K562 (cell line): ENCODE data around the gene SEMA6B. TPM values are rescaled to one million over a fixed set of nuclear protein-coding genes. Genes with fewer than 3 reads are reported as not detected.

Source experiments
- ADNP ChIP-seq: fragments of 200-800 bp; sonication (Bioruptor generic); IDR thresholded peaks from 2 replicates; pipeline ENCODE4 v1.6.1; 2016; ENCODE audit warnings: missing genetic modification characterization, missing compliant biosample characterization
- ARNT ChIP-seq, 2 experiments: fragments of 450-650 bp; IDR thresholded peaks; 2 replicates each; pipeline ENCODE4 v1.6.1; 2016; ENCODE audit warnings: mild to moderate bottlenecking in 1 of 2
- DDX20 ChIP-seq: fragments of 450-650 bp; IDR thresholded peaks from 2 replicates; pipeline ENCODE4 v1.6.1; 2016; ENCODE audit warnings: missing genetic modification characterization, low read depth, mild to moderate bottlenecking, missing compliant biosample characterization, moderate library complexity
- ESRRA ChIP-seq: fragments of 450-650 bp; IDR thresholded peaks from 2 replicates; pipeline ENCODE4 v1.6.1; 2014; ENCODE audit warnings: low read depth, mild to moderate bottlenecking, moderate library complexity, borderline replicate concordance
- FOSL1 ChIP-seq: fragments of 200-800 bp; sonication (Bioruptor generic); conservative IDR thresholded peaks from 2 replicates; pipeline ENCODE4 v1.6.1; 2016; ENCODE audit warnings: missing genetic modification characterization, missing compliant biosample characterization
- MEF2D ChIP-seq: conservative IDR thresholded peaks from 2 replicates; pipeline ENCODE4 v1.6.1; 2016; ENCODE audit warnings: low read depth, missing genetic modification characterization, missing compliant biosample characterization
- PHF21A ChIP-seq: fragments of 450-650 bp; IDR thresholded peaks from 2 replicates; pipeline ENCODE4 v1.6.1; 2017; ENCODE audit warnings: low read depth, borderline replicate concordance
- RBBP5 ChIP-seq: fragments of 200-600 bp; sonication (generic); IDR thresholded peaks from 2 replicates; pipeline ENCODE4 v1.6.1; 2012; ENCODE audit warnings: borderline replicate concordance, mild to moderate bottlenecking, low read length, control low read depth, inconsistent platforms; ENCODE audit not compliant: insufficient read depth, poor library complexity, severe bottlenecking
- SREBF2 ChIP-seq: sonication (generic); formaldehyde crosslinking; IDR thresholded peaks from 2 replicates; pipeline ENCODE4 v1.4.0; 2020; ENCODE audit warnings: mild to moderate bottlenecking, missing genetic modification reagents
- SRSF7 ChIP-seq: fragments of 200-400 bp; formaldehyde crosslinking; optimal IDR thresholded peaks from 2 replicates; pipeline ENCODE3; 2017; ENCODE audit warnings: mild to moderate bottlenecking, low read depth, low read length
- TFAM ChIP-seq: fragments of 250-450 bp; sonication (Bioruptor Pico); conservative IDR thresholded peaks from 2 replicates; pipeline ENCODE4 v1.5.0; 2021; ENCODE audit warnings: mild to moderate bottlenecking, moderate library complexity
- XRCC5 ChIP-seq: fragments of 200-400 bp; formaldehyde crosslinking; IDR thresholded peaks from 2 replicates; pipeline ENCODE4 v1.6.1; 2017; ENCODE audit warnings: low read depth, mild to moderate bottlenecking, low read length
- ZNF12 ChIP-seq: sonication (generic); formaldehyde crosslinking; IDR thresholded peaks from 2 replicates; pipeline ENCODE4 v1.4.0; 2020; ENCODE audit warnings: mild to moderate bottlenecking, missing genetic modification reagents
- ZNF146 ChIP-seq: IDR thresholded peaks from one replicate; pipeline ENCODE4 v1.6.1; 2018; ENCODE audit warnings: missing compliant biosample characterization; ENCODE audit not compliant: unreplicated experiment
- ZNF23 ChIP-seq: fragments of 250-450 bp; sonication (Bioruptor Pico); IDR thresholded peaks from 2 replicates; pipeline ENCODE4 v1.4.0; 2020; ENCODE audit warnings: mild to moderate bottlenecking
- polyA plus RNA-seq, 8 experiments: library from polyadenylated mRNA; depleted of rRNA in 4 of 8; stranded (reverse) in 5 of 8; unstranded in 3 of 8; fragments of >200 nt; fragmentation: Nextera tagmentation in 2 of 8; fragmentation: Illumina TruSeq in 1 of 8; extraction: Ambion mirVana in 2 of 8; extraction: Trizol in 1 of 8; gene quantifications; 2 replicates each; pipeline versions ENCODE4 v1.2.1 to v1.2.3, GENCODE V29; 2011 to 2014; ENCODE audit warnings: inconsistent platforms in 1 of 8, missing spikeins in 1 of 8
- total RNA-seq, 7 experiments: library from RNA; depleted of rRNA in 6 of 7; stranded (reverse); fragments of >200 nt in 6 of 7; fragmentation: Illumina TruSeq in 2 of 7; extraction: Trizol in 2 of 7; gene quantifications; 2 replicates each; pipeline versions ENCODE4 v1.2.1 to v1.2.3, GENCODE V29; 2011 to 2021; ENCODE audit warnings: low replicate concordance in 1 of 7
- TF ChIP-seq, protein P1 (sequence below): fragments of 450-650 bp; formaldehyde crosslinking; conservative IDR thresholded peaks from 2 replicates; pipeline ENCODE4 v1.4.0; 2022; ENCODE audit warnings: mild to moderate bottlenecking, missing genetic modification characterization
- TF ChIP-seq, protein P2 (sequence below), 2 experiments: fragments of 450-650 bp; conservative IDR thresholded peaks; 2 replicates each; pipeline ENCODE4 v1.6.1; 2017; ENCODE audit warnings: mild to moderate bottlenecking in 2 of 2, moderate library complexity in 2 of 2
- TF ChIP-seq, protein P3 (sequence below): sonication (generic); formaldehyde crosslinking; IDR thresholded peaks from 2 replicates; pipeline ENCODE4 v1.8.1; 2022; ENCODE audit warnings: missing genetic modification reagents
- TF ChIP-seq, protein P4 (sequence below): fragments of 450-650 bp; conservative IDR thresholded peaks from 2 replicates; pipeline ENCODE4 v1.6.1; 2016; ENCODE audit warnings: missing genetic modification characterization, low read depth, mild to moderate bottlenecking, control low read depth, missing compliant biosample characterization
- TF ChIP-seq, protein P5 (sequence below), 2 experiments: fragments of 450-650 bp in 1 of 2; sonication (generic) in 1 of 2; formaldehyde crosslinking; conservative IDR thresholded peaks; 2 replicates each; pipeline versions ENCODE4 v1.4.0 to v1.8.1; 2020 to 2022; ENCODE audit warnings: mild to moderate bottlenecking in 1 of 2, missing genetic modification reagents in 1 of 2
- TF ChIP-seq, protein P6 (sequence below): sonication (generic); formaldehyde crosslinking; IDR thresholded peaks from 2 replicates; pipeline ENCODE4 v1.8.1; 2023; ENCODE audit warnings: mild to moderate bottlenecking, missing genetic modification reagents

The SEMA6B gene
- total and polyA plus RNA-seq, 9 of the 15 experiments (the other 6 are each of a cell fraction or from before 2014, with no cell fraction given): 0.65 to 4.6 (median 2.5) TPM; not detected in 2

DNA sequence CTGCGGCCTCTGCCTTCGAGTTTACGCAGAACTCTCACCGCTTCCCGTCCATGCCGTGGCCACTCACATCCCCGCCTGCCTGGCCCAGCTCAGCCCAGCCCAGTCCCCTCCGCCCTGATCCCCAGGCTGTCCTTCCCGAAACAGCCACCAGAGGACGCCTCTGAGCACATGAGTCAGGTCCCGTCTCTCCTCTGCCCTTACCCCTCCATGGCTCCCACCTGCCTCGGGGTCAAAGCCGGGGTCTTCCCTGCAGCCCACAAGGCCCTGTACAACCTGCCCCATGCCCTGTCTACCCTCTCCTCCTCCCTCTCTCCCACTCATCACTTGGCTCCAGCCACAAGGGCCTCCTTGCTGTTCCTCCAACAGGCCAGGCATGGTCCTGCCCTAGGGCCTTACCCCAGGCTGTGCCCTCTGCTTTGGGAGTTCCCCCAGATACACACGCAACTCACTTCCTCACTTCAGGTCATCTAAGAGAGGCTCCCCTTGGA is 8.1 kb upstream of the SEMA6B start (continued):
- TF ChIP-seq RBBP5: no peak
- no peak for TF ChIP-seq ZNF146 (CRISPR knock-in tag)
- TF ChIP-seq TFAM (CRISPR knock-in tag): no peak
- TF ChIP-seq ZNF23 (CRISPR knock-in tag): no peak
- TF ChIP-seq, protein P1, sequence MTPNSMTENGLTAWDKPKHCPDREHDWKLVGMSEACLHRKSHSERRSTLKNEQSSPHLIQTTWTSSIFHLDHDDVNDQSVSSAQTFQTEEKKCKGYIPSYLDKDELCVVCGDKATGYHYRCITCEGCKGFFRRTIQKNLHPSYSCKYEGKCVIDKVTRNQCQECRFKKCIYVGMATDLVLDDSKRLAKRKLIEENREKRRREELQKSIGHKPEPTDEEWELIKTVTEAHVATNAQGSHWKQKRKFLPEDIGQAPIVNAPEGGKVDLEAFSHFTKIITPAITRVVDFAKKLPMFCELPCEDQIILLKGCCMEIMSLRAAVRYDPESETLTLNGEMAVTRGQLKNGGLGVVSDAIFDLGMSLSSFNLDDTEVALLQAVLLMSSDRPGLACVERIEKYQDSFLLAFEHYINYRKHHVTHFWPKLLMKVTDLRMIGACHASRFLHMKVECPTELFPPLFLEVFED (CRISPR knock-in tag): no peak
- TF ChIP-seq ESRRA: peak; percentile 30; the same call in 1 of the 2 replicates
- TF ChIP-seq XRCC5: peak; percentile 34; the same call in 1 of the 2 replicates
- no peak for TF ChIP-seq ARNT (IDR thresholded peaks at IDR 0.05)
- no peak for TF ChIP-seq DDX20 (tag)
- TF ChIP-seq, protein P2, sequence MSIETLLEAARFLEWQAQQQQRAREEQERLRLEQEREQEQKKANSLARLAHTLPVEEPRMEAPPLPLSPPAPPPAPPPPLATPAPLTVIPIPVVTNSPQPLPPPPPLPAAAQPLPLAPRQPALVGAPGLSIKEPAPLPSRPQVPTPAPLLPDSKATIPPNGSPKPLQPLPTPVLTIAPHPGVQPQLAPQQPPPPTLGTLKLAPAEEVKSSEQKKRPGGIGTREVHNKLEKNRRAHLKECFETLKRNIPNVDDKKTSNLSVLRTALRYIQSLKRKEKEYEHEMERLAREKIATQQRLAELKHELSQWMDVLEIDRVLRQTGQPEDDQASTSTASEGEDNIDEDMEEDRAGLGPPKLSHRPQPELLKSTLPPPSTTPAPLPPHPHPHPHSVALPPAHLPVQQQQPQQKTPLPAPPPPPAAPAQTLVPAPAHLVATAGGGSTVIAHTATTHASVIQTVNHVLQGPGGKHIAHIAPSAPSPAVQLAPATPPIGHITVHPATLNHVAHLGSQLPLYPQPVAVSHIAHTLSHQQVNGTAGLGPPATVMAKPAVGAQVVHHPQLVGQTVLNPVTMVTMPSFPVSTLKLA (conservative IDR thresholded peaks at IDR 0.05): no peak
- TF ChIP-seq, protein P3, sequence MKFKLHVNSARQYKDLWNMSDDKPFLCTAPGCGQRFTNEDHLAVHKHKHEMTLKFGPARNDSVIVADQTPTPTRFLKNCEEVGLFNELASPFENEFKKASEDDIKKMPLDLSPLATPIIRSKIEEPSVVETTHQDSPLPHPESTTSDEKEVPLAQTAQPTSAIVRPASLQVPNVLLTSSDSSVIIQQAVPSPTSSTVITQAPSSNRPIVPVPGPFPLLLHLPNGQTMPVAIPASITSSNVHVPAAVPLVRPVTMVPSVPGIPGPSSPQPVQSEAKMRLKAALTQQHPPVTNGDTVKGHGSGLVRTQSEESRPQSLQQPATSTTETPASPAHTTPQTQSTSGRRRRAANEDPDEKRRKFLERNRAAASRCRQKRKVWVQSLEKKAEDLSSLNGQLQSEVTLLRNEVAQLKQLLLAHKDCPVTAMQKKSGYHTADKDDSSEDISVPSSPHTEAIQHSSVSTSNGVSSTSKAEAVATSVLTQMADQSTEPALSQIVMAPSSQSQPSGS (CRISPR knock-in tag): no peak
- TF ChIP-seq SRSF7: no peak
- TF ChIP-seq ZNF12 (CRISPR knock-in tag): no peak
- 0 out of 2 replicates have a peak, but pooled peaks have one; percentile 41 for TF ChIP-seq FOSL1 (tag)
- TF ChIP-seq, protein P4, sequence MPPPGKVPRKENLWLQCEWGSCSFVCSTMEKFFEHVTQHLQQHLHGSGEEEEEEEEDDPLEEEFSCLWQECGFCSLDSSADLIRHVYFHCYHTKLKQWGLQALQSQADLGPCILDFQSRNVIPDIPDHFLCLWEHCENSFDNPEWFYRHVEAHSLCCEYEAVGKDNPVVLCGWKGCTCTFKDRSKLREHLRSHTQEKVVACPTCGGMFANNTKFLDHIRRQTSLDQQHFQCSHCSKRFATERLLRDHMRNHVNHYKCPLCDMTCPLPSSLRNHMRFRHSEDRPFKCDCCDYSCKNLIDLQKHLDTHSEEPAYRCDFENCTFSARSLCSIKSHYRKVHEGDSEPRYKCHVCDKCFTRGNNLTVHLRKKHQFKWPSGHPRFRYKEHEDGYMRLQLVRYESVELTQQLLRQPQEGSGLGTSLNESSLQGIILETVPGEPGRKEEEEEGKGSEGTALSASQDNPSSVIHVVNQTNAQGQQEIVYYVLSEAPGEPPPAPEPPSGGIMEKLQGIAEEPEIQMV (tag): no peak
- TF ChIP-seq ADNP (tag): no peak
- TF ChIP-seq SREBF2 (CRISPR knock-in tag): no peak
- TF ChIP-seq, protein P5, sequence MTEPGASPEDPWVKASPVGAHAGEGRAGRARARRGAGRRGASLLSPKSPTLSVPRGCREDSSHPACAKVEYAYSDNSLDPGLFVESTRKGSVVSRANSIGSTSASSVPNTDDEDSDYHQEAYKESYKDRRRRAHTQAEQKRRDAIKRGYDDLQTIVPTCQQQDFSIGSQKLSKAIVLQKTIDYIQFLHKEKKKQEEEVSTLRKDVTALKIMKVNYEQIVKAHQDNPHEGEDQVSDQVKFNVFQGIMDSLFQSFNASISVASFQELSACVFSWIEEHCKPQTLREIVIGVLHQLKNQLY (CRISPR knock-in tag; conservative IDR thresholded peaks at IDR 0.05): no peak
- no peak for TF ChIP-seq PHF21A
- no peak for TF ChIP-seq MEF2D
- TF ChIP-seq, protein P6, sequence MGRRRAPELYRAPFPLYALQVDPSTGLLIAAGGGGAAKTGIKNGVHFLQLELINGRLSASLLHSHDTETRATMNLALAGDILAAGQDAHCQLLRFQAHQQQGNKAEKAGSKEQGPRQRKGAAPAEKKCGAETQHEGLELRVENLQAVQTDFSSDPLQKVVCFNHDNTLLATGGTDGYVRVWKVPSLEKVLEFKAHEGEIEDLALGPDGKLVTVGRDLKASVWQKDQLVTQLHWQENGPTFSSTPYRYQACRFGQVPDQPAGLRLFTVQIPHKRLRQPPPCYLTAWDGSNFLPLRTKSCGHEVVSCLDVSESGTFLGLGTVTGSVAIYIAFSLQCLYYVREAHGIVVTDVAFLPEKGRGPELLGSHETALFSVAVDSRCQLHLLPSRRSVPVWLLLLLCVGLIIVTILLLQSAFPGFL (CRISPR knock-in tag): no peak
